IPS-NIHi7 (cell line): Measurements from ENCODE around the gene CRIM1.

Source experiments
- DNase-seq: peaks from one replicate; pipeline ENCODE4 v3.0.0; 2012; ENCODE audit warnings: mixed read lengths; ENCODE audit errors: extremely low spot score

CRIM1 gene

DNA sequence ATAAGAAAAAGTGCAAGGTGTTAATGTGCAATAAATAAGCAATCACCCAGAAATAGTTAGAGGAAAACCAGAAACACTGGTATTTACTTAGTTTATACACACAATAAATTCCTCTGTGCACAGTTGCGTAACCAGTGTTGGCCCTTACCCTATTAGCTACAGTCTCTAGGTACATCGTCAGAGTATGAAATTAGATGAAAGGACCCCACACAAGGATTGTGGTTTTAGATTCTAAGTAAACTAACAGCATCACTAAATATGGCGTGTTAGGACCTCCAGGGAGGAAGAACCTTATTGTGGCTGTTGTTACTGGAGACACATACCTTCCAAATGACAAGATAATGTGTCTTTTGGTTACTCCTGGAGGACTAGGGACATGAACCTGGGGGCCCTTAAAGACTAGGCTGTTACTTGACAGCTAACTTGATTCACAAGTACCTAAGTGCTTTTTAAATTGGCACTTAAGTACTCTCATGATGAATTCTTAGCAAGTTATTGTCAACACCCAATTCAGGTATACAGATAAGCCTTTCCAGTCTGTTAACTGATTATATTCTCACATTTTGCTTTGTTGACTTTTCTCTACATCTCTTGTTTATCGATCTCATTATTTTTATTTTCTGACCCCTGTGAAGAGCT, 127.1 kb downstream of the CRIM1 start:
- no peak for DNase-seq

DNA sequence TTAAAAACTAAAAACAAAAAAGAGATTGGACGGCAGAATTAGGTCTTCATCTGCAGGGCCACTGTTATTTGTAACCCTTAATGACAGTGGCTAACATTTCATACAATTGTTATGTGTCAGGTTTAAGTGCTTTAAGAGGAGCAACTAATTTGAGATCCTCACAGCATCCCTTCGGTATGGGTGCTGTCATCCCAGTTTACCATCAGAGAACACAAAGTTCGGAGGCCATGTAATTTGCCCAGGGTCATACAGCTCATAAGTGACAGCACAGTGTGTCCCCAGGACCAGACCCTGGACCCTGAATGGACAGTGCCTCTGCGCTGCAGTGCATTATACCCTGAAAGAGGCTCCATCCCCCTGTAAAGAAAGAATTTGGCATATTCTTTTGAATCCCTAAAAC, 127.7 kb downstream of the CRIM1 start:
- DNase-seq: no peak

- no peak for DNase-seq
Measured at GRCh38 chr2:36484454-36484853, 128.9 kb downstream of the CRIM1 start.

DNA sequence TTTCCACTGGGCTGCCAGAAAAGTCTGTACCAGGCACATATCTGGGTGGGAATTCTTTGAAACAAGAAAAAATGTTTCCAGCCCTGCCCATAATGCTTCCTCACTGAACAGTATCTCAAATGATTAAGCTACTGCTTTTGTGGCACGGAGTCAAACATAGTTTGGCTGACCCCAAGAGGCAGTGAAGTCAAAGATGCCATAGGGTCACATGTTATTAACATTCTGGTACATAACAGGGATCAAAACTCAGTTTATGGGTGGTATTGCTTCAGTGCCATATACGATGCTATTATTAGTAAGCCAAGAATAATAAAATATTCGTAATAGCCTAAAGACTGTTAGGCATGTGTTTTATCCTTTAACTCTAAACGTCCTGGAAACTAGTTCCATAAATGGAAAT, 129.9 kb downstream of the CRIM1 start:
- DNase-seq: no peak

DNA sequence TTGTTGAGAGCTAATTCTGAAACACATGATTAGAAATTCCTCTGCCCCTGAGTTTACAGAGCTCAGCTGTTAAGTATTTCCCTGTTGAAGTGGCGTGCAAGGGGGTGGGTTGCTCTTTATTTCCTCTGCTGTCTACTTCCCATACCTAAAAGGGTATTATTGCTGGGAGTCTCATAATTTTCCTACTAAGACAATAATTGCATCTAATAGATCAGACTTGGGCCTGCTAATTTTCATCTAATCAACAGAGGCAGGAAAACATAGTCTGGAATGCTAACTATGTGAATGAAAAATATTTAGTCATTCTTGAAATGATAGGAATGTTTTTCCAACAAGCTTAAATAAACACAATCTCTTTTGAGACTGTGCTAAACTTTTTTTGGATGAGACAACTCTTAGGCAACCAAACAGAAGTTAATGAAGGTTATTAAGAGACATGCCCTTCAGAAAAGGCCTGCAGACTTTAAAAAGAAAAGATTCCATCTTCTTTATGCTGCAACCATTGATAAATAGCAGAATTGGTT, 131.0 kb downstream of the CRIM1 start:
- no peak for DNase-seq

DNA sequence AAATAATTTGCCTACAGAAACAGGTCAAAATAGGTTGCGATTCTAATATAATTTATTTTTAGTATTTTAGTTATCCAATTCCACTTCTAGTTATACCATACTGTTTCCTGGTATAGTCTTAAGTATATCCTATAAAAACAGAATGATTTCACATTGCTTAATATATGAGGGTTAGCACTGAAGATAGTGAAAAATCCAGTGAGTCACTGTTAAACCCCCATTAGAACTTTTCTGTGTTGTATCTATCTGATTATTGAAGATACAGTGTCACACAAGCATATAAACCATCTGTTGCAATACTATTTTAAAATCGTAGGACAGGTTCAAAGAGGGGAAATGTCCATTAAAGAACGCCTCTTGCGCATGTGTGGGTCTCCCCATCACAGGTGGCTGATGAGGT, 132.4 kb downstream of the CRIM1 start:
- DNase-seq: no peak

GRCh38 chr2:36489281-36489680, 133.7 kb downstream of the CRIM1 start:
- DNase-seq: no peak

- DNase-seq: no peak
Measured at GRCh38 chr2:36490749-36491148, 135.2 kb downstream of the CRIM1 start.

DNA sequence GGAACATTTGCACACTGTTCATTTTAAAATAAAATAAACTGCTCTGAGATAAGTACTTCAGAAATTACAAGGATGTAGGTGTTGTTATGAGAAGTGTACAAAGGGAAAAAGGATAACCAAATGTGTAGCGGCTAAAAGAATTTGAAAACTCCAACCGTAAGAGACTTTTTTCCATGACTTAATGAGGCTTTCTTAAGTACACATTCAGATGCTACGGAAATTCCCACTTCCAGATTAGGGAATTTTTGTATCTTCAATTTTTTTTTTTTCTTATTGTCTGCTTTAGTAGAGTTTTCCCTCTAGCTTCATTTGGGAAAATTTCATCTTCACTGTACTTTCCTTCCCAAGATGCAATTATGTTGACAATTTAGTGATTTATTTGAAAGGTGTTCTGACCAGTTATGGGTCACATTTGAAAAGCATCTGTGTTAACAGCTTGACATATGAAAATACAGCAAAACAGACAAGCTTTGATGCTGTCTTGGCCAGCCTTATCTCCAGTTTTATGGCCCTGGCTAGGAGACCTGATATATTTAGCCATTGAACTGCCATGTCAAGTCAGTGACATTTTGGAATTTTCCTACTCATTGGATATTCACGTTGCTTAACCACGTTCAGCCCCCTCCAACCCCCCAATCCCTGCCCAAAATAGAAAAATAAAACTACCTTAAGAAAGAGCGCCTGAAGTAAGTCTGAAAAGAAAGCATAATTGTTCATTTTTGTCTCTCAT, 136.8 kb downstream of the CRIM1 start:
- no peak for DNase-seq

GRCh38 chr2:36493306-36493705, 137.7 kb downstream of the CRIM1 start:
- DNase-seq: no peak

DNA sequence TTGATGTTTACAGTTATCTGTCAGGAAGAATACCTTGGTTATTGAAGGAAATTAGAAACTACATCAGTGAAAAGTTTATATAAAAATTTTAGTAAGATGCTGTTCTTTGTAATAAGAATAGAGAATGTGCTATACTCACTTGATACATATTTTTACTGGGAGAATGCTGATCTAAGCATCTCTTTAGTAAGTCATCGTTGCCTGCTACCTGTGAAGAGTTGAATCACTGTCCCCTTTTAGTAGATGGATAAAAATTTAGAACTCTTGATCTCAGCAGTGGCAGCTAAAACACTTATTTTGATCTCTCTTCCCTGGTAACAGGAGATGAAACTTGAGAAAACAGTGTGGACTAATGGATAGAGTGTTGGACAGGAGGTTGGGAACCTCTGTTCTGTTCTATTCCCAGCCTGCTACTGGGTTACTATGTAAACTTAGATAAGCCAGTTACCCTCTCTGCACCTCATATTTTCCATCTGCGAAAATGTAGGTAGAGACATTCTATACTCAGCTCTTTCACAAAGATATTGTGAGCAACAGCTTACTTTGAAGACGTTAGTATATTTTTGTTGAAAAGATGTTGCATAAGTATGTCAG, 142.1 kb downstream of the CRIM1 start:
- no peak for DNase-seq

- no peak for DNase-seq
Measured at GRCh38 chr2:36499128-36499820, 143.7 kb downstream of the CRIM1 start.

- no peak for DNase-seq
Measured at GRCh38 chr2:36500072-36500471, 144.5 kb downstream of the CRIM1 start.

DNA sequence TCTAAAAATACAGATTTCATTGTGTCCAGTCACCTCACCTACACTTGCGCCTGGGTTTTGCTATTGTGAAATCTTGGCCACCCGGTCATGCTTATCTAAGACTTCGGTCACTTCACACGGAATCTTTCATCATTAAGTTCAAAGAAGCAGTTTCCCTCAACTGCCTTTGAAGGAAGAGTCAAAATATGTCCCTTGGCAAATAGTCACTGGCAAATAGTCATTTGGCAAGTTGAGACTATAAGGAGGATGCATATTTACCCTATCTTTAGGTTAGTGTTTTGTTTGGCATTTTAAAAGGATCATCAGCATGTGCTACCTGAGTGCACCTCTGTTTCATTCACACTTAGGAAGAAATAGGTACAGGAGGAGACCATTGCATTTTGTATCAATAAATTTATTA, 146.5 kb downstream of the CRIM1 start:
- no peak for DNase-seq

DNA sequence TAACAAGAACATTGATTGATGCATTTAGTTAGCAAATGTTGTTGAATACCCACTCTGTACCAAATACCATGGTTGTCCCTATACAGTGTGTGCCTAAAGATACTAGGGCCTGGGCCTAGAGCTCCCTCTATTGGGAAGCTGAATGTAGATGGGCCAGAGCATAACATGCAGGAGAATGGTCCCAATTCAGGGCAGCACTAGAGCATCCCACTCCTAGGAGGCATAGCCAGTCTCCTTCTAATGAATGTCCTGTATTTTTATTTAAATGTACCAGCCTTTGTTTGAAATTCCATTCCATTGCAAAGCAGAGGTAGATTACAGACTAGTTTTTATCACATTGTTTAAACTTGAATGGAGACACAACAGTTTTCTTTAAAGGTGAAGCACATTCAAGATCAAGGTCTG, 151.8 kb downstream of the CRIM1 start:
- peak; percentile 86 for DNase-seq

- no peak for DNase-seq
Measured at GRCh38 chr2:36509075-36509474, 153.5 kb downstream of the CRIM1 start.

- DNase-seq: no peak
Measured at GRCh38 chr2:36511858-36512603, 156.5 kb downstream of the CRIM1 start.

- no peak for DNase-seq
Measured at GRCh38 chr2:36512705-36513104, 157.1 kb downstream of the CRIM1 start.

DNA sequence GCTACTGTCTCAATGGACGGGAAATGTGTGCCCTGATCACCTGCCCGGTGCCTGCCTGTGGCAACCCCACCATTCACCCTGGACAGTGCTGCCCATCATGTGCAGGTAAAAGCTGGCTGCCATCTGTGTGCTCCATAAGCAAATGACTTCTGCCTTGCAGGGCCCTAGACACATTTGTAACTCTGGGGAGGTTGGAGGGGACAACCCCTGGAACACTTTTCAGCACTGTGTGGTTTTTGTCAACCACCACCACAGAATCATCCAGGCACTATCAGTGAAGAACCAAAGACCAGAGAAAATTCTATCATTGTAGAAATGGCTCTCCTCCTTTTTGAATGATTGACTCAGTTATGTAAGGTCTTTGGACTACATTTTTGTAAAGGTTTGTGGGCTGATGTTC, 158.1 kb downstream of the CRIM1 start:
- no peak for DNase-seq

DNA sequence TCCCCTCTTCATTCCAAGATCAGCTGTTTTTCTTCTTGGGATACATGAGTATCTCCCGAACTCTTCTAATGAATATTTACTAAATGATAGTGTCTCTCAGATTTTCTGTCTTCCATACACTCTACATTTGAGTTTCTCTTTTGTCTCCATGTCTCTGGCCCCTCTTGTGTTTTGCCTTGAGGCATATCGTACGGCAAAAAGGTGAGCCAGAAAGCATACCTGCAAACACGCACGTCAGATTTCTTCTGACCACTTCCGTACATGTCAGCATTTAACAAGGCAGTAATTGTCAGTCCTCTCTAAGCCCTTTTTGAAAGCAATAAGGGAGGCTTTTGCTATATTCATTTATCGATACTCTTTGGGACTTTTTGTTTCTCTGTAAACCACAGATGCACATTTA, 160.0 kb downstream of the CRIM1 start:
- DNase-seq: no peak

DNA sequence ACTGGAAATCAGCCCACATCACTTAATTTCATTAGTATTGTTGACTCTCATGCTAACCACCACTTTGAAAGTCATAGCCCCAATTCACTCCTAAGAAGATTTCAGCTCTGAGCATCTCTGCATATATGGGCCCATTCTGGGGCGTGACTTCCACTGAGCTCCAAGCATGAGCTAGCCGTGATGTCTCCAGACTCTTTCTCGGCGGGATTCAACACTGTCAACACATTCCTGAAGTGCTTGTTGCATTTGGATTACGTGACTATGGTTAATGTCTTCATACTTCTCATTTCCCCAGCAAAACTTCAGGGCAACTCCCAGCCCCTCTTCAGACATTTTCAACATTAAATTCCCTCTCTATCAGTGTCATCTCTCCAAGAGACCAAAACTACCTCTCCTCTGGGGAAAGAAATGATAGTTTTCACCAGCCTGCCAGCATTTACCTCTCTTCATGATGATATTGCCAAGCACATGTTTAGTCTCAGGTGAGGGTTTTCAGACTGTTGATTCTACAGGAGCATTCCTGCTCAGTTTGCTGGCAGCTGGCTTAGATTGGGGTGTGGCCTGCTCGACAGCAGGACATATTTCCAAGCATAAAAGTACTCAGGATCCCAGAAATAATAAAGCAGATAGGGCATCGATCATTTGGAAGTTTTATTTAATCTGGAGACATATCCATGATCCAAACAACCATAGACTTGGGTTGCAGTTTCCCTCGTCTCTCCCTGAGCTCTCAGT, 160.7 kb downstream of the CRIM1 start:
- no peak for DNase-seq
